HFF-Myc (cell line): ENCODE measurements around the gene NQO2.

Experiments
- DNase-seq: peaks from one replicate; pipeline ENCODE4 v3.0.0-alpha.2; 2011; ENCODE audit warnings: low read depth; ENCODE audit errors: extremely low read depth
- H3K4me3 ChIP-seq: replicated peaks from 2 replicates; pipeline ENCODE4 v1.5.1; 2011; ENCODE audit warnings: low read depth, mild to moderate bottlenecking, control low read depth, low read length
- TF ChIP-seq, protein P1 (sequence below): IDR thresholded peaks from 2 replicates; pipeline ENCODE4 v1.5.1; 2012; ENCODE audit warnings: mild to moderate bottlenecking, low read depth, low read length, control low read depth; ENCODE audit errors: missing control alignments

NQO2 gene, protein sequence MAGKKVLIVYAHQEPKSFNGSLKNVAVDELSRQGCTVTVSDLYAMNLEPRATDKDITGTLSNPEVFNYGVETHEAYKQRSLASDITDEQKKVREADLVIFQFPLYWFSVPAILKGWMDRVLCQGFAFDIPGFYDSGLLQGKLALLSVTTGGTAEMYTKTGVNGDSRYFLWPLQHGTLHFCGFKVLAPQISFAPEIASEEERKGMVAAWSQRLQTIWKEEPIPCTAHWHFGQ

DNA sequence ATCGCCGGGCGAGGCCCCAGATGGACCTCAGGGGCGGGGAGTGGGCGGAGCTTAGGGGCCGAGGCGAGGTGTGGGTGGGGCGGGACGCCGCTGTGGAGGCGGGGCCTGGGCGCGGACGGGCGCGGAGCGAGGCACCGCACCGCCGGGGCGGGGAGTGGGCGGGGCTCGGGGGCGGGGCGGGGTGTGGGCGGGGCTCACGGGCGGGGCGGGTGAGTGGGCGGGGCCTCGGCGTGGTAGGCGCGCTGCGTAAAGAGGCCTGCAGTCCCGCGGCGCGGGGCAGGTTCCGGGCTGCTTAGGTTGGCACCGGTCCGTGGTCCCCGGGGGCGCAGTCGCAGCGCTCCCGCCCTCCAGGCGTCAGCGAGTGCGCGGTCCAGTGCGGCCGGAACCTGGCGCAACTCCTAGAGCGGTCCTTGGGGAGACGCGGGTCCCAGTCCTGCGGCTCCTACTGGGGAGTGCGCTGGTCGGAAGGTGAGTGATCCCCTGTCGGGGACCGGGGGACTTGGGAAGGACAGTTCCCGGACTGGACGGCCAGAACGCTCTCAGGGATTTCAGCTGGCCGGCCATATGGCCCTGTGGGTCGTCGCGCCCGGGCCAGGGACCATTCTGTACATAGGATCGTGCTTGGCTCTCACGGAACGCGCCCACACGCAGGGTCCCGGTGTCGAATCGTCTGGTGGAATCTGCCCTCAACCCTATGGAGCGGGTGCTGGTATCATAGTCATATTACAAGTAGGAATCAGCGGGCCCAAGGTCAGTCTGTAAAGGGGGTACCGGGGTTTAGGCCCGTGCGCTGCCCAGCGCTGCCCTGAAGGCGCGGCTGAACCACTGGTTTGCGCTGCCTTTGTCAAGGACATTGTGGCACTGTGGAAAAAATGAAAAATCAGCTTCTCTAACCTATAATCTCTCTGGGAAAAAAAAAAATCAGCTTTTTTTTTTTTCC lies at the start of gene NQO2:
Gene NQO2, plus strand, starts transcription at position 277 of the 940 bp plus-strand sequence. CDS start 6,659 bp downstream, outside the sequence.
- no peak for DNase-seq
- TF ChIP-seq, protein P1, sequence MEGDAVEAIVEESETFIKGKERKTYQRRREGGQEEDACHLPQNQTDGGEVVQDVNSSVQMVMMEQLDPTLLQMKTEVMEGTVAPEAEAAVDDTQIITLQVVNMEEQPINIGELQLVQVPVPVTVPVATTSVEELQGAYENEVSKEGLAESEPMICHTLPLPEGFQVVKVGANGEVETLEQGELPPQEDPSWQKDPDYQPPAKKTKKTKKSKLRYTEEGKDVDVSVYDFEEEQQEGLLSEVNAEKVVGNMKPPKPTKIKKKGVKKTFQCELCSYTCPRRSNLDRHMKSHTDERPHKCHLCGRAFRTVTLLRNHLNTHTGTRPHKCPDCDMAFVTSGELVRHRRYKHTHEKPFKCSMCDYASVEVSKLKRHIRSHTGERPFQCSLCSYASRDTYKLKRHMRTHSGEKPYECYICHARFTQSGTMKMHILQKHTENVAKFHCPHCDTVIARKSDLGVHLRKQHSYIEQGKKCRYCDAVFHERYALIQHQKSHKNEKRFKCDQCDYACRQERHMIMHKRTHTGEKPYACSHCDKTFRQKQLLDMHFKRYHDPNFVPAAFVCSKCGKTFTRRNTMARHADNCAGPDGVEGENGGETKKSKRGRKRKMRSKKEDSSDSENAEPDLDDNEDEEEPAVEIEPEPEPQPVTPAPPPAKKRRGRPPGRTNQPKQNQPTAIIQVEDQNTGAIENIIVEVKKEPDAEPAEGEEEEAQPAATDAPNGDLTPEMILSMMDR, result no peak

DNA sequence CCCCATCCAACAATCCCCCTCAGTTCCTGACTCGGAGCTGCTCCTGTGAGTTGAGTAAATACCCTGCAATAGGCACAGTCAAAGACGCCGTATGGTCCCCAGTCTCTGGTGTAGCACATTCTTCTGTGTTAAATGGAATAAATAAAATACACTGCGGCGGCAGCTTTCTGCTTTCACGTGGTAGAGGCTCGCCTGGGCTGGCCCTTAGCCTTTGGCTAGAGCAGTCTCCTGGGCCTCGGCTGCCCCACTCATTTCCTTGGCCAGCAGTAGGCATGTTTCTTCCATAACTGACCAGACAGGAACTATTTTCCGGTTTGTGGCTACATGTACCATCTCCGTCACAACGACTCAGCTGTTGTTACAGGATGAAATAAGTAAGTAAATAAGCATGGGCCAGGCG lies 49.0 kb upstream of the NQO2 start:
- DNase-seq, result no peak
- no peak overlapping the region for H3K4me3 ChIP-seq
- TF ChIP-seq, protein P1, result no peak

More for the DNA sequence above, at the start of gene NQO2:
- peak within 1 kb of the TSS; percentile 56 for H3K4me3 ChIP-seq

DNA sequence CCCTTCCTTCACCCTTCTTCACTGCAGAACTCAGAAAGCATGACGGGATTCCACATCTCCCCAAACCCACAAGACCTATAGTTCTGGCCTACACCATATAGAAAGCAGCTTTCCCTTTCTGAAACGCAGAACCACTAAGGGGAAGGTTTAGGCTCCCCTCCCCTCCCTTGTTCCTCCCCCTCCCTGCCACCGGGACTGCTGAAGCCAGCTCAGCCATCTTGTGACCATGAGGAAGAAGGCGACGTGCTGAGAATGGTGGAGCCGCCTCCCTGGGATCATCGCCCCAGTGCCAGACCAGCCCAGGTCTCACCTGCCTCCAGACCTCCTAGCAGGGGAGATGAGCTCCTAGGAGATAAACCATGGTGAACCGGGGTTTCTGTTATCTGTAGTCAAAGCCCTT lies 48.0 kb upstream of the NQO2 start:
- DNase-seq, result no peak
- no peak overlapping the region for H3K4me3 ChIP-seq
- TF ChIP-seq, protein P1, result no peak

- TF ChIP-seq, protein P1, result peak; percentile 100
Measured at GRCh38 chr6:2952557-2953095, 47.1 kb upstream of the NQO2 start.

DNA sequence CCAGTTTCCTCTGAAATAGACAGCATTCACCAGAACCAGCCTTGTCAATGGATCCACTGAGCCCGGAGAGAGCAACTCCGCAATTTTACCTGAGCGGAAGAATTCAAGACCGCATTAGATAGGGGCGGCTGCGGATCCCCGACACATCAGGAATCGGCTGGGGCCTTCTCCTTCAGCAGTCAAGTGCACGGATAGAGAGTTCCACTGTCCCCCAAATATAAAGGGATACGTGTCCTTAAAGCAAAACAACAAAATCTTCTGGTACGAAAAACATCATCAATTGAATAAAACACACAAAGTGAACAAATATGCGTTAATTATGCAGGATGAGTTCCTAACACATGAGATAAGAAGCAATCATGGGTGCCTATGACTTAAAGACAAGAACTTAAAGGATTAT lies 46.6 kb upstream of the NQO2 start:
- DNase-seq, result no peak
- TF ChIP-seq, protein P1, result no peak
- H3K4me3 ChIP-seq, result no peak overlapping the region

More at GRCh38 chr6:2952557-2953095, 47.1 kb upstream of the NQO2 start:
- DNase-seq, result peak; percentile 85
- no peak overlapping the region for H3K4me3 ChIP-seq

DNA sequence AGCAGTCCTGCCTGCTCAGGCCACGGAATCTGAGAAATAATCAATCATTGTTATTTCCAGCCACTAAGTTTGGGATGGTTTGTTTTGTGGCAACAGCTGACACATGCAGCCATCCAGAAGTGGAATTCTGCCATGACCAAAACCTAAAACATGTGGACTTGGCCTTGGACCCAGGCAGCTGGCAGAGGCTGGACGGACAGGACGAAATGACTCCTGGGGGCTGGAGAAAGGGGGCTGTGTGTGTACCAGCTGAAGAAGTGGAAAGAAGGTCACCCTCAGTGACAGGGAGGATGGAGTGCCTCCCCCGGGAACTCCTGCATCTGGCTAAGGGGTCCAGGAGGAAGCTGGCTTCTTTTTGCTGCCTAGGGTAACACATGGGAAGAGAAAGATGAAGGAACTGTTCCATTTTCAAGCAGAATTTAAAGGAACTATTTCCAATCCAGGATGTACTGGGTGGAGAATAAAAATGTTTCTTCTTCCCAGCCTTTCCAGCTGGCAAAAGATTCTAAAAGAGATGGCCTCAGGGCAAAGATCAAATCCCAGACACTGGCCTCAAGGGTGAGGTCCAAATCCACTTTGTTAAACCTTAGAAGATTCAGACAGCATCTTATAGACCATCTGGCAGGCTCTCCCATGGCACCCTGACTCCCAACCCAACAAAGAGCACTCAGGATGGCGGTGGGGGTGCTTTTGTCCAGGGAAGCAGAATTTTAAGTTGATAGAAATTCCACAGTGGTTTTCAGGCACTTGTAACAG lies 42.6 kb upstream of the NQO2 start:
- TF ChIP-seq, protein P1, result no peak
- no peak for DNase-seq
- H3K4me3 ChIP-seq, result no peak overlapping the region
